CD14-positive monocyte (primary cell): ENCODE results near the gene ROBO1. TPM values are rescaled to one million over a fixed set of nuclear protein-coding genes. Genes with fewer than 3 reads are reported as not detected.

ENCODE experiments used
- DNase-seq, 3 donors: peaks; one replicate each; pipeline ENCODE4 v3.0.0-alpha.2; 2011 to 2022
- H2AFZ ChIP-seq: 2 replicates; pipeline ENCODE4 v1.6.0; 2012; ENCODE audit warnings: mild to moderate bottlenecking, low read depth, low read length, inconsistent platforms; ENCODE audit not compliant: insufficient read depth, poor library complexity, severe bottlenecking
- H3K27ac ChIP-seq, 2 donors: 1 replicate in 1 of 2; 2 replicates in 1 of 2; pipeline ENCODE4 v1.5.1; 2012 to 2013; ENCODE audit warnings: low read length in 2 of 2, control low read depth in 1 of 2, inconsistent platforms in 1 of 2, low read depth in 1 of 2, mild to moderate bottlenecking in 1 of 2
- H3K27me3 ChIP-seq, 2 donors: one replicate each; pipeline versions ENCODE4 v1.6.0 to v1.6.1; 2011 to 2013; ENCODE audit warnings: low read length in 2 of 2; ENCODE audit not compliant: control insufficient read depth in 2 of 2, insufficient read depth in 2 of 2
- H3K36me3 ChIP-seq, 2 donors: replicated peaks in 1 of 2; 1 replicate in 1 of 2; 2 replicates in 1 of 2; pipeline versions ENCODE4 v1.5.1 to v1.6.1; 2012 to 2013; ENCODE audit warnings: low read length in 2 of 2, control low read depth in 1 of 2, inconsistent platforms in 1 of 2, mild to moderate bottlenecking in 1 of 2; ENCODE audit not compliant: insufficient read depth in 2 of 2, control insufficient read depth in 1 of 2
- H3K4me1 ChIP-seq, 2 donors: 1 replicate in 1 of 2; 2 replicates in 1 of 2; pipeline versions ENCODE4 v1.5.1 to v1.6.1; 2012 to 2013; ENCODE audit warnings: low read length in 2 of 2, control low read depth in 1 of 2, inconsistent platforms in 1 of 2, mild to moderate bottlenecking in 1 of 2, moderate library complexity in 1 of 2; ENCODE audit not compliant: insufficient read depth in 2 of 2, control insufficient read depth in 1 of 2
- H3K4me2 ChIP-seq: replicated peaks from 2 replicates; pipeline ENCODE3; 2012; ENCODE audit warnings: low read length, moderate library complexity, mild to moderate bottlenecking; ENCODE audit not compliant: poor library complexity, severe bottlenecking; ENCODE audit errors: extremely low read depth
- H3K4me3 ChIP-seq, 3 experiments: fragments of 200-600 bp in 1 of 3; sonication (generic) in 1 of 3; replicated peaks in 1 of 3; 1 replicate in 2 of 3; 2 replicates in 1 of 3; pipeline ENCODE4 v1.5.1; 2011 to 2013; ENCODE audit warnings: low read length in 3 of 3, mild to moderate bottlenecking in 3 of 3, control low read depth in 2 of 3, low read depth in 2 of 3, inconsistent platforms in 1 of 3, moderate library complexity in 1 of 3
- H3K79me2 ChIP-seq: 2 replicates; pipeline ENCODE4 v1.6.0; 2012; ENCODE audit warnings: mild to moderate bottlenecking, control low read depth, inconsistent platforms, low read length, moderate library complexity; ENCODE audit not compliant: insufficient read depth
- H3K9ac ChIP-seq: 2 replicates; pipeline ENCODE4 v1.6.0; 2017; ENCODE audit warnings: low read length, mild to moderate bottlenecking; ENCODE audit not compliant: insufficient read depth, poor library complexity, severe bottlenecking
- H3K9me3 ChIP-seq, 2 donors: replicated peaks in 1 of 2; 1 replicate in 1 of 2; 2 replicates in 1 of 2; pipeline versions ENCODE4 v1.5.1 to v1.6.1; 2012 to 2013; ENCODE audit warnings: low read length in 2 of 2, control low read depth in 1 of 2; ENCODE audit not compliant: control insufficient read depth in 1 of 2, insufficient read depth in 1 of 2
- H4K20me1 ChIP-seq: 2 replicates; pipeline ENCODE4 v1.6.0; 2012; ENCODE audit warnings: mild to moderate bottlenecking, low read length, control low read depth, moderate library complexity; ENCODE audit not compliant: insufficient read depth
- H3K27ac Mint-ChIP-seq, 7 donors: one replicate each; pipeline ENCODE4 v1.8.0; 2020; ENCODE audit warnings: mild to moderate bottlenecking in 7 of 7, mixed read lengths in 7 of 7, moderate library complexity in 6 of 7, inconsistent platforms in 2 of 7
- H3K27me3 Mint-ChIP-seq, 3 donors: one replicate each; pipeline ENCODE4 v1.8.0; 2021 to 2022; ENCODE audit warnings: low read depth in 3 of 3, mild to moderate bottlenecking in 3 of 3, mixed read lengths in 3 of 3, moderate library complexity in 3 of 3, inconsistent platforms in 1 of 3
- H3K36me3 Mint-ChIP-seq, 2 donors: one replicate each; pipeline ENCODE4 v1.8.0; 2020; ENCODE audit warnings: mixed read lengths in 2 of 2, inconsistent platforms in 1 of 2, mild to moderate bottlenecking in 1 of 2
- H3K4me1 Mint-ChIP-seq: one replicate; pipeline ENCODE4 v1.8.0; 2020; ENCODE audit warnings: mild to moderate bottlenecking, mixed read lengths
- H3K4me3 Mint-ChIP-seq, 2 donors: one replicate each; pipeline ENCODE4 v1.8.0; 2020; ENCODE audit warnings: mild to moderate bottlenecking in 2 of 2, mixed read lengths in 2 of 2, moderate library complexity in 1 of 2
- H3K9me3 Mint-ChIP-seq, 7 donors: one replicate each; pipeline ENCODE4 v1.8.0; 2020 to 2022; ENCODE audit warnings: mixed read lengths in 7 of 7, mild to moderate bottlenecking in 6 of 7, moderate library complexity in 6 of 7, inconsistent platforms in 2 of 7
- CTCF ChIP-seq: fragments of 200-600 bp; IDR thresholded peaks from one replicate; pipeline ENCODE4 v1.8.0; 2022; ENCODE audit warnings: antibody characterized with exemption, mild to moderate bottlenecking
- WGBS: methylation state at CpG from one replicate; pipeline ENCODE4 v1.1.5; 2013; ENCODE audit warnings: missing lambda C conversion rate; ENCODE audit not compliant: insufficient coverage; 5-methylcytosine and 5-hydroxymethylcytosine counted together
- intact Hi-C, 2 donors: fragments of 100-400 bp; cut with micrococcal nuclease; formaldehyde crosslinking; loops; one replicate each; pipeline versions ENCODE4 v1.15.0 to v1.15.1; 2023
- polyA plus RNA-seq, 3 donors: library from polyadenylated mRNA; depleted of rRNA in 1 of 3; unstranded in 2 of 3; stranded (reverse) in 1 of 3; fragments of 300-500 nt in 2 of 3; fragments of >200 nt in 1 of 3; fragmentation: Illumina TruSeq in 2 of 3; gene quantifications; 1 replicate in 2 of 3; 2 replicates in 1 of 3; pipeline ENCODE4 v1.2.3, GENCODE V29; 2012 to 2021

Gene ROBO1
- polyA plus RNA-seq, 3 donors = 0.09 to 0.10 TPM; not detected in 1

- Histone ChIP-seq H3K9ac (no peak overlapping the region), H2AFZ (no peak overlapping the region), H3K36me3 (no peaks in the 10 kb centered on the region), H3K4me2 (no peak overlapping the region), H3K27me3 (no peaks in the 10 kb centered on the region), H3K4me3 (no peak overlapping the region), H4K20me1 (no peaks in the 10 kb centered on the region), H3K79me2 (no peaks in the 10 kb centered on the region), H3K27ac (no peak overlapping the region), H3K4me1 (no peaks in the 10 kb centered on the region), H3K9me3 (no peaks in the 10 kb centered on the region)
- Mint-ChIP-seq H3K36me3 (no peaks in the 10 kb centered on the region), H3K27me3 (peaks cover 0 to 1% (median 0%) of the 10 kb centered on the region in 3 donors), H3K9me3 (peaks cover 0 to 6% (median 0%) of the 10 kb centered on the region in 7 donors), H3K4me3 (no peak overlapping the region), H3K27ac (no peak overlapping the region), H3K4me1 (no peaks in the 10 kb centered on the region)
- WGBS = 20% methylated on average over 2 of the region's 4 CpGs
- intact Hi-C loops = no loop called here
- no peak for TF ChIP-seq CTCF
- DNase-seq = no peak
Observed at GRCh38 chr3:79215286-79215685, 552.5 kb downstream of the ROBO1 start.

- intact Hi-C loops = no loop called here
- no peak for TF ChIP-seq CTCF
- Mint-ChIP-seq H3K27ac (no peak overlapping the region), H3K9me3 (peaks cover 0 to 6% (median 4%) of the 10 kb centered on the region in 7 donors), H3K4me3 (no peak overlapping the region), H3K4me1 (no peaks in the 10 kb centered on the region), H3K27me3 (peaks cover 0 to 1% (median 0%) of the 10 kb centered on the region in 3 donors), H3K36me3 (no peaks in the 10 kb centered on the region)
- 77% methylated on average over 7 of the region's 12 CpGs for WGBS
- no peaks in the 10 kb centered on the region for H3K4me1 ChIP-seq
- no peaks in the 10 kb centered on the region for H3K79me2 ChIP-seq
- H3K27me3 ChIP-seq = no peaks in the 10 kb centered on the region
- H3K4me3 ChIP-seq = no peak overlapping the region
- DNase-seq = no peak
- no peak overlapping the region for H3K4me2 ChIP-seq
- H3K9me3 ChIP-seq = no peaks in the 10 kb centered on the region
- H3K9ac ChIP-seq = no peak overlapping the region
- no peaks in the 10 kb centered on the region for H3K36me3 ChIP-seq
- H2AFZ ChIP-seq = no peak overlapping the region
- H4K20me1 ChIP-seq = no peaks in the 10 kb centered on the region
- H3K27ac ChIP-seq = no peak overlapping the region
Observed at GRCh38 chr3:79211586-79212359, 556.0 kb downstream of the ROBO1 start.
